NCI-H774 (cell line): ENCODE data around the gene FANCC.
"Not testable (repeated sequence)": the region's sequence is repeated elsewhere in the genome, so short reads cannot be mapped to it uniquely, and the experiment has no call there.

Experiments
- DNase-seq: peaks from one replicate; lab custom pipeline; 2025; lab: John Stamatoyannopoulos, UW

The FANCC gene

DNA sequence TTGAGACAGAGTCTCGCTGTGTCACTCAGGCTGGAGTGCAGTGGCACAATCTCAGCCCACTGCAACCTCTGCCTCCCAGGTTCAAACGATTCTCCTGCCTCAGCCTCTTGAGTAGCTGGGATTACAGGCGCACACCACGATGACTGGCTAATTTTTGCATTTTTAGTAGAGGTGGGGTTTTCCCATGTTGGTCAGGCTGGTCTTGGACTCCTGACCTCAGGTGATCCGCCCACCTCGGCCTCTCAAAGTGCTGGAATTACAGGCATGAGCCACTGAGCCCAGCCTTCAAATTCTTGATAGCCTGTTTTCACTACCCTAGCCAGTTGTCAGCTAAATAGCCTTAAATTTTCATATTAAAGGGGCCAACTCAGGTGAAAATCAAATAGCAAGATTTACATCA, 11.6 kb upstream of the FANCC start:
- not testable (repeated sequence) for DNase-seq

DNA sequence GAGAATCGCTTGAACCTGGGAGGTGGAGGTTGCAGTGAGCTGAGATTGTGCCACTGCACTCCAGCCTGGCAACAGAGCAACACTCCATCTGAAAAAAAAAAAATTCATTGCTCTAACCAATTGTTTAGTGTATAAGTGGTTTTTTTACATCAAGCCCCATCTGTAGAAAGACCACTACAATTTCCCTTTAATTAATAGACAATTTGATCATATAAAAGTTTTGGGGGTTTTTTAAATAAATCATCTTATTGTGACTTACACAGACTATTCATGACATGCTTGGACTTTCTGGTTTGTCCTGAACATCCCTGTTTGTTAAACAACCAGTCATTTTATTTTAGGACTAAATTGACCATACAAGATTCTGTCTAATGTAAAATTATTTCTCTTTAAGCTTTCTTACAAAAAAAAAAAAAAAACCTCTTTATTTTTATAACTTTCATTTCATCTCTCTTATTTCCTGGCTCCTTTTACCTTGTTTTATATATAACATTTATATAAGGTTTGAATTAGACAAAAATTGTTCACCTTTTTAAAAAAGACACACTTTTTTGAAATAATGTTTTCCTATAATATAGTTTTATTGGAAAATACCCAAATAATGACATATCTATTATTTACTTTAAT, 9.8 kb upstream of the FANCC start:
- no peak for DNase-seq

DNA sequence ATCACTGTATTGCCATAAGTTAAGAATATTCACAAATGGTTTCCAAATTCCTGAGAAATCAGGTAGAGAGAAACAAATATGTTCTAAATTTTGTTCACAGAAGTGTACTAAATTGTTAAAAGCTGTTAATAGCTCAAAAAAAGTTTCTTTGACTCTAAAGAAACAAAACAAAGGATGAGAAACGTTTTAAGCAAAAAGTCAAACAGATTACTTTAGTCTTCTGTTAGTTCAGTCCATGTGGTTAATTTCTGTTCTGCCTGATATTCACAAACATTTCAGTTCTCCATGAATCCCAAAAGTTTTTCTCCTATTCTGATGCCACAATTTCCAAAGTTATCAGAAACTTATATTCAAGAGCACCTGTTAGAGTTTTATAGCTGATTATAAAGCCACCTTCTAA, 7.7 kb upstream of the FANCC start:
- DNase-seq, result no peak

DNA sequence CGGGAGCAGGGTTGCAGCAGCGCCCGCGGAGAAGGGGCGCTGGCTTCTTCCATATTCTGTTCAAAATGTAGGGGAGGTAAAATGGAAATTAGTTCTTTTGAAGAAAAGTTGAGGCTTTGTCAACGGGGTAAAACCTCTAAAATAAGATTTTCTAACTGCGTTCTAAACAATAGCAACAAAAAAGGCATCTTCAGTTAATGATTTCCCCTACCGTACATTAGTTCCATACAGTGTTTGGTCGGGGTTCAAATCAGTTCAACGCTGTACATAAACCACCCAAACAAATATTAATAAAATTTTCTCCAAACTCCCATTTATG, 343 bp upstream of the FANCC start:
- no peak for DNase-seq

DNA sequence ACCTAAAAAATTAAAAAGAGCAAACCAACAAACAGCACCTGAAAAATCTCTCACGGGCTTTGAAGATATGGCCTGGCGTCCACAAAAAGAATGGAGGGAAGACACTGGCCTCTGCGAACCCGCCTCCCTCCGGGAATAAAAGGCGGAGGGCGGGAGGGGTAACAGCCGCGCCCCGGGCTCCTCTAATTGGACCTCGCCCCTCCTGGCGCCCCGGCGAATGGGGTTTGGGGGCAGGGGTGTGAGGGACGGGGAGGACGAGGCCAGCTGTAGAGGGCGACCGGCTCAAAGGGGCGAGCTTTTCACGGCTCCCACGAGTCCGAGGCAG, 753 bp downstream of the FANCC start:
- peak; percentile 86 for DNase-seq

DNA sequence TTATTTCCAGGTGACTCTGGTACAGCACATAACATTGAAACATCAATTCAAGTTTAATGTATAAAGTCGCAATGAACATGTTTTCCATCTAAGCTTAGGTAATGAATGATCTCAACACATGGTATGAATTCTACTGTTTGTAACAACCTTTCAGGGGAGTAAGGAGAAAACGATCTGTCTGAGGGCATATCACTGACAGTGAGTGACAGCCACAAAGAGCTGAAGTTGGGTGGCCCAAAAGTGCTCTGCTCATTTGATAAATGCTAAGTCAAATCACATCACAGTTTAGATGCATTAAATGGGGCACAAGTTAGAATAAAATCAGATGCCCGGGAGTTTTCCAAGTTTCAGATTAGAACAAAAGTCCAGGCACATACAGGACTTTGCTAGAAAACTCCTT, 1.2 kb downstream of the FANCC start:
- DNase-seq, result no peak

DNA sequence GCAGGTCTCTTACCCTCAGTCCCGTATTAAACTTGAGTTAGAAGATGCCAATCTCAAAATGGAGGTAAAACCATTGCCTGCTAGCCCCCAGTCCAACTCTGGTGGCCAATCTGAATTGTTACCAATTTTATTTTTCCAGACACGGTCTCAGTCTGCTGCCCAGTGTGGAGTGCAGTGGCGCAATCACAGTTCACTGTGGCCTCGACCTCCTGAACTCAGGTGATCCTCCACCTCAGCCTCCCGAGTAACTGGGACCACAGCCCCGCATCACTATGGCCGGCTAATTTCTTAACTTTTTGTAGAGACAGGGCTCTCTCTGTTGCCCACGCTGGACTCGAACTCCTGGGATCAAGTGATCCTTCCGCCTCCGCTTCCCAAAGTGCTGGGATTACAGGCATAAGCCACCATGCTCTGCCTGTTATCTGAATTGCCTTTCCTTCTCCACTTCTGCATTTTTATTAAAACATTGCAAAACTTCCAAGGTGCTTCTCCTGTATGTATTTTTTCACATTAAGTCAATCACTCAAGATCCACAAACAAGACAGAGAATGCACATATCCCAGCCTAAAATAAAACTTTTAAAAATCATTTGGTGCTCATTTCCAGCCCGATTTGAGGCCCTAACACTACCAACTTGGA, 2.3 kb downstream of the FANCC start:
- DNase-seq, result no peak

DNA sequence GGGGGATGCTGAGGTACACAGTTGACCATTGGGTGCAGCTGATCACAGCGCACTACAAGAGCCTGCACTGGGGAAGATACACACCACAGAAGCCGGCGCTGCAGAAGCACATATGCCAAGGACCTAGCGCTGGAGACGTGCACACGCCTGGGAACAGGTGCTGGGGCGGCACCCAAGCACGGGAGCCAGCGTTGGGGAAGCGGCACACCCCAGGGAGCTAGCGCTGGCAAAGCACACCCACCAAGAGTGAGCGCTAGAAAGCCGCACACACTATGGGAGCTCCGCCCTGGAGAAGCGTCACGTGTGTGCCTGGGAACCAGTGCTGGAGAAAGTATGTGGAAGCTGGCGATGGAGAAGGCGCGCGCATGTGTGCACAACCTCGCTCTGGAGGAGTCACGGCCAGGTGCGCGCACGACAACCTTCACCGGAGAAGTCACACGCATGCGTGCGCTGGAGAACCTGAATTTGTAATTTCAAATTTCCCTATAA, 4.5 kb downstream of the FANCC start:
- DNase-seq, result peak; percentile 81

DNA sequence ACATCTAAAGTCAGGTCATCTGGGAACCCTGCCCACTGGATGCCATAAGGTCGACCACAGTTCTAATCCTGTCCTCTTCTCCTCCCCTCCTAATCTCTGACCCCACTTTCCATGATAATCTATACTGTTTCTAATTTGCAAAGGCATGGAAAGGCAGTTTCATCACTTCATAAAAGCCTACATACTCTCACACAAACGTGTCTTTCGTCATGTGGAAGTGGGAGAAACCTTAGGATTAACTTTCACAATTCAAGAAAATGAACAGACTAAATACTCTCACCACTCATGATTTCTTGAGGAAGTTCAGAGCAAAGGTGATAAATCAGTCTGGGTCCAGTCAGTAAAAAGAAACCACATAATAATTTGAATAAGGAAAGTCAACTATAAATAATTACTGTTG, 5.5 kb downstream of the FANCC start:
- DNase-seq, result no peak

DNA sequence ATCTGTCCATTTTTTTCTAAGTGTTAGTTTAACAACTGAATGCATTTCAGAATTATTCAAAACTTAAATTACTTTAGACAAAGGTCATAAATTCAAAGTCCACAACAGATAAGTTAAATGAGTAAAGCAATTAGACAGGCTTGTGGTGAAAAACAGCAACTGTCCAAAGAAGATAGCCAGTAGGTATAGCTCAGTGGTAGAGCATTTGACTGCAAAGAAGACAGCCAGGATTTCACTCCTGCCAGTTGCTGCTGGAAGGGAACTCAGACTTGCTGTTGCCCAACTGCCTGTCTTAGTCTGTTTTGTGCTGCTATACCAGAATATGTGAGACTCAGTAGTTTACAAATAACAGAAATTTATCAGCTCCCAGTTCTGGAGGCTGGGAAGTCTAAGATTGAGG, 10.0 kb downstream of the FANCC start:
- no peak for DNase-seq

DNA sequence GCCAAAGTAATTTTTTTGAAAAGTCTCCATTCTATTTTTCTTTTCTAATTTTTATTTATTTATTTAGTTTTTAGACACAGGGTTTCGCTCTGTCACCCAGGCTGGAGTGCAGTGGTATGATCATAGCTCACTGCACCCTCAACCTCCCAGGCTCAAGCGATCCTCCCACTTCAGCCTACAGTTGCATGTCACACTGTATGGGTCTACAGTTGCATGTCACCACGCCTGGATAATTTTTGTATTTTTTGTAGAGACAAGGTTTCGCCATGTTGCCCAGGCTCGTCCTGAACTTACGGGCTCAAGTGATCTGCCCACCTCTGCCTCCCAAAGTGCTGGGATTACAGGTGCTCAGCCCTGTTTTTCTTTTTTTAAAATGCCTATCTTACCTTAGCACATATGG, 10.7 kb downstream of the FANCC start:
- DNase-seq, result no peak

DNA sequence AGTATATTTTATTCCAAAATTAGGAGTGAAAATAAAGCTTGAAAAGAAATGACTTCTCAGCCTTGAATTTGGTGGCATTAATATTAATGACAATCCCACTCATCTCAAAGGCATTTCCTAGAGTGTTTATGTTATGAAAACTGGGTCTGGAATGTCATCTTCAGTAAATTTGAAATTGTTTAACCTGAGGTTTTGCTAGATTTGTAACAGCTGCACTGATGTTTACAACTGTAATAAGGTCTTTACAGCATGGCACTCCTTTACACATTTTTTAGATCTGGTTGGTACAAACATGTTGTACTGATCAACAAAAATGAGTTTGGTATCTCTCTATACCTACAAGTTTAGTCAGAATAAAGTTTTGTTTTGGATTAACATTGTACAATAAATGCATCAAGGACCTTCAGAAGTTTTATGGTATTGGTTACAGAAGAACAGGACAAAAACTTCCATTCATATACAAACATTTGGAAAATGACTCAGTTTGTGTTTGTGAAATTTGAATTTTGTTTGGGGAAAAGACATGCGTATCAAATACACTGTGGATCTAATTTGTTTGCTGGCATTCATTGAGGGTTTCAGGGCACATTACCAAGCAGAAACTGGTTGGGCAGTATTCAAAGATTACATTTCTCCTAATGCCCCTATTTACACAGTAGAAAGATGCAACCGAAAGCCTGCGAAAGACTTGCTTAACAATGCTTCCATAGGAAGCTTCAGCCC, 11.6 kb downstream of the FANCC start:
- no peak for DNase-seq

DNA sequence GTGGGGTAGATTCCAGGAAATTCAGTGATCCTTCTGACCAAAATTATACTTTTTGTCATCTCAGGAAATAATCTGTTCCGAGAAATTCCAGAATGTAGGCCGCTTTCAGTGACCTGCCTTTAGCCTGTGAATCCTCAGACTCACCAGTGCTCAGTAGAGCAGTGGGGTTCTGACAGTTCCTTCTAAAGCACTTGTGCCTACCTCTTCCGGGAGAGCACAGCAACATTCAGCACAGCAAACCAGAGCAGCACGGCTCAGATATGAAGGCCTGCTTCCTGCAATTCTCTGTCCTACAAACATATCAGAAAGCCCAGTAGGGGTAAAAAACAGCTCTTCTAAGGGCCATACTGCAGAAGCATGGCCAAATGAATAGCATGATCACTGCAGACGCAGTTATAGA, 15.0 kb downstream of the FANCC start:
- DNase-seq, result no peak

DNA sequence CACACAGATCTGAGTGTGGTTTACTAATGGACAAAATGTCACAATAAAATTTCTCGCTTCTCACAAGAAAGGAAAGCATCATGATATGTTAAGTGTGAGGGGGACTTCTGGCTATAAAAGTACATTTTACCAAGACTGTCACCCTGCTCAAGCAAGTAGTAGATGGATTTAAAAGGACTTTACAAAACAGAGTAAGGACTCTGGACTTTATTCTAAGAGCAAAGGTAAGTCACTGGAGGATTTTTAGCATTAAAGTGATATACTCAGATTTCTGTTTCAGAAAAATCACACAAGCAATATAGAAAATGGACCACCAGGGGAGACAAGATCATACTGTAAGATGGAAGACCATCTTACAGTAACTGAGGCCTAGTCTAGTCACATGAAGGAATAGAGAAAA, 19.7 kb downstream of the FANCC start:
- DNase-seq, result no peak

DNA sequence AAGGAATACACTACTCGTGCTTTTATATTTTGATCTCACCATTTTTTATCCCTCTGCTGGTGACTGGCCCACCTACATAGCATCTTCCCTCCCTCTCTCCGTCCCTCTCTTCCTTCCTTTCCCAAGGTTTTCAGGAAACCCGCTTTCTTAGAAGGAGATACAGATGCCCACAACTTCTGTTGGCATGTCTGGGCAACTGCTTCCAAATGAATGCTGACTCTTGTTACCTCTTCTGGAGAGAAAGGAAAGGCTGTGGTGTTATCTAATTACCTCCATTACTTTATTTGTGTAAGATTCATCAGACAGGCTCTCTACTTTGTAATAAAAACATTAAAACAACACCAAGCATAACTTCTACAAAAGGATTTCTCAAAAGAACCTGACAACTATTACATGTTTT, 20.2 kb downstream of the FANCC start:
- DNase-seq, result no peak

DNA sequence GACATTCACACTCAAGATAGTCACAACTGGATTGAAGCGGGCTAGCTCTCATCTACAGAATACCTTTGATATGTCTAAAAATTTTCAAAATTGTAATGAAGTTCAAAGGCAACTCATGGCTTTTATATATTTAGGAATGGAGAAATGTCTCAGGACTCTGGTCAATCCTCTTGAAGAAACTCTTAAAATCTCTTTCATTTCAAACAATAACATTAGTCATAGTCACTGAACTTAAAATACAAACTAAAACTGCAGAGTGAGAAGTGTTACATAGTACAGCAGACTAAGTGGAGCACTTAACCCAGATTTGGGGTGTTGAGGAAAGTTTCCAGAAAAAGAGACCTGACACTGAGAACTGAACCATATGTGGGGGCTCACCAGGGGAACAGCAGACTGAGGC, 20.7 kb downstream of the FANCC start:
- DNase-seq, result no peak

DNA sequence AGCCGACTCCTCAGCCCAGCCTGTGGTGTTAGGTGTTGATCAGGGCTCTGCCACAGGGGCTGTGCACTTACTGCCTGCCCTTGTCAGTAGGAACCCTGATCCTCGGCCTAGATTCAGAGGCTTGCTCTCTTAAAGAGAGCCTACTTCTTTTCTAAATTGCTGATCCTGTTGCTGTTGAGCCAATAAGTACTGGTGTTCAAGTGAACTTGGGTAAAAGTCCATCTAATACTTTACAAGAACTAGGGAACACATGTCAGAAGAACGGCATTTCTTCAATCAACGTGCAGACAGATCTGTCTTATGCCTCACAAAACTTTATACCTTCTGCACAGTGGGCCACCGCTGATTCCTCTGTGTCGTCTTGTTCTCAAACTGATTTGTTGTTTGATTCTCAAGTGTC, 24.2 kb downstream of the FANCC start:
- not testable (repeated sequence) for DNase-seq

DNA sequence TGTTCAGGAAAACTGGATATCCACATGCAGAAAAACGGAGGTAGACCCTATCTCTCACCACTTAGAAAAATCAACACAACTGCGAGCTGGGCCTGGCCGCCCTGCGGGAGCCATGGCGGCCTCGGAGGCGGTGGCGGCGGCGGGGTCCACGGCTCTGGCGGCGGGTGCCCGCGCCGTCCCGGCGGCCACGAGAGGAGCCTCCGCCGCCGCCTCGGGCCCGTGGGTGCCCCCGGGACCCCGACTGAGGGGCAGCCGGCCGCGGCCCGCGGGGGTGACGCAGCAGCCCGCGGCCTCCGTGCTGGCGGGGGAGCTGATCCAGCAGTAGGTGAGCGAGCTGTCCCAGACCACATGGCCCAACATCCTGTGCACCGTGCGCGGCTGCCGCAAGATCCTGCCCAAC, 25.3 kb downstream of the FANCC start:
- DNase-seq, result no peak

DNA sequence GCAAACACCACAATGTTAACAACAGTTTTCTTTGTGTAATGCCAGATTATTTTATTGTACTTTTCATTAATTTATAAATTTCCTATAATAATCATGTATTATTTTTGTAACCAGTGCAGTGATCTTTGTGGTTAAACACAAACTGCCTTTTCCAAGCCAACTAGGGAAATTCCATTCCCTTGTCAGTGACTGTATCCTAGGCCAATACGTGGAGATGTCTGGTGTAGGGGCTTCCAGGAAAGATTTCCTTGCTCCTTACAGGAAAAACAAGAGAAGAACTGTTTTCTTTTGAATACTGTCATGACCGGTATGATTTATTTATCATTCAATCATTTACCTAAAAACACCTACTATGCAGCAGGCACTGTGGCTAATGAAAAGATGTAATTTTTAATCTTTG, 31.4 kb downstream of the FANCC start:
- DNase-seq, result no peak

DNA sequence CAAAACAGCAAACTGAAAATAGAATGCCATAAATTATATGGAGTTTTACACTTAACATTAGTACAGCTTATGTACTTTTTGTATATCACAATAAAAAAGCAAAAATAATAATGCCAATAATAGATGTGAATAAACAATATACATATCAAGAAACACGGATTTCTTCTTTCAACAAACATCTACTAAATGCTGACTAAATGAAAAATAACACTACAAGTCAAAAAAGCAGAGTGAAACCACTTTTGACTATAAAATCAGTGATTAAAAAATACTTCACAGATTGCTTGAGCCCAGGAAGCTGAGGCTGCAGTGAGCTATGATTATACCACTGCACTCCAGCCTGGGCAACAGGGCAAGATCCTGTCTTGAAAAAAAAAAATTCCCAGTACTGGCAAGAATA, 32.2 kb downstream of the FANCC start:
- no peak for DNase-seq

DNA sequence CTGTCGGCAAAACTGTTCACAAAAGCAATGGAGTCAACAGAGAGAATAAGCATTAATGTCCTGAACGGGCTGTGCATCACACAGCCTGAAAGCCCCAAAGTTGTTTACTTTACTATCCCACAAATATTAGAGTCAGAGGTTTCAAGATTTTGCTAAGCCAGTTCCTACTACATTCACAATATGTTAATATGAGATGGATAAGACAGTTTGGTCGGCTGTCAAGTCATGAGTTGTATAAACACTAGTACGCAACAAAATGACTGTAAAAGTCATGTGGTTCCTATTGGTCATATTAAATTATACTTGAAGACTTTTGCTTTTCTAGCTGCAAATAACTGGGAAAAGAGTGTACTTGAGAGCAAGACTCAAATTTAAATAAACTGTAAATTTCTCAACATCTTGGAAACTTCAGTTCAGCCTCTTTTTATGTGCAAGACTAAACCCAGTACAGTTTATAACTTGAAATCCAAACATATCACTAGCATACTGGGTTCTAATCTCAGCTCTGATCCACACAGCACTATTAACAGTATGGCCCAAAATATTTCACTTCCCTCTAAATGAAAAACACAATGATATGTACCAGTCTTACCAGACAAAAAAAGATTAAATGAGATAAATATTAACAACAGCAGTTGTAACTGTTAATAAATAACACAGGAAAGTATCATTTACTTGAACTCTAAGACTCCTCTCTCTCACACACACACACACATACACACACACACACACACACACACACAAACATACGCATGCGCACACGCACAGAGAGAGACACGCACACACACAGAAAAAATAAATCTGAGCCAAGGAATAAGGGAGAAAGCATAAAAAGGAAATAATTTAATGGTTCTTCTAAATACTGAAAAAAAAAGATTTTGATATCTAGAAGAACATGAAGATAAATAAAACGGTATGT, 33.1 kb downstream of the FANCC start:
- DNase-seq, result no peak

DNA sequence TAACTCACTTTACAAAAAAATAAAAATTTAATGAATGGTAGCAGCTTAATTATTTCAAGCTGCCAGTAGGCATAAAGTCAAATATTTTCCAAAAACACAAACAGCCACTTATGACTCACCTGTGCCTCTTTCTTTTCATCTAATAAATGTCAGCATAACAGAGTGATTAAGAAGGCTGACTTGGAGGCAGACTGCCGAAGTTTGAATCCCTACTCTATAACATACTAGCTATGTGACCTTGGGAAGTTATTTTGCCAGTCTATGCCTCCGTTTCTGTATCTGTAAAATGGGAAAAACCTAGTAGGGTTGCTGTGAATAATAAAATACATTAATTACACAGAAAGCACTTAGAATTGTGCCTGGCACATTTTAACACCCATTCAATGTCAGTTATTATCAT, 33.8 kb downstream of the FANCC start:
- no peak for DNase-seq

DNA sequence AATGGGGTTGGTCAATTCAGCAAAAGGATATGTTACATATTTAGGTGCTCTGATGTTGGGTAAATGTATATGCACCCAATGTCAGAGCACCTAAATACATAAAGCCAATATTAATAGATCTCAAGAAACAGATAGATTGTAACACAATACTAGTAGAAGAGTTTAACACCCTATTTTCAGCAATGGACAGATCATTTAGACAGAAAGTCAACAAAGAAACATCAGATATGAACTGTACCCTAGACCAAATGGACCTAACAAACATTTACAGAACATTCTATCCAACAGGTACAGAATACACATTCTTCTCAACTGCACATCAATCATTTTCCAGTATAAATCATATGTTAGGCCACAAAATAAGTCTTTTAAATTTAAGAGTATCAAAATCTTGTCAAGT, 35.2 kb downstream of the FANCC start:
- DNase-seq, result no peak
